Progenitor cell of endocrine pancreas (in vitro differentiated cells): ENCODE data around the gene METTL26. TPM values are rescaled to one million over a fixed set of nuclear protein-coding genes. Genes with fewer than 3 reads are reported as not detected.

Source experiments
- DNase-seq: peaks from one replicate; pipeline ENCODE4 v3.0.0; 2021; ENCODE audit warnings: low spot score; ENCODE audit not compliant: unreplicated experiment
- H3K27ac Mint-ChIP-seq: 2 replicates; pipeline ENCODE4 v1.8.0; 2021; ENCODE audit warnings: mild to moderate bottlenecking, moderate library complexity, mixed read lengths
- H3K27me3 Mint-ChIP-seq: 2 replicates; pipeline ENCODE4 v1.8.0; 2021; ENCODE audit warnings: mixed read lengths
- H3K36me3 Mint-ChIP-seq: 2 replicates; pipeline ENCODE4 v1.8.0; 2022; ENCODE audit warnings: mixed read lengths; ENCODE audit not compliant: insufficient read depth
- H3K4me1 Mint-ChIP-seq: 2 replicates; pipeline ENCODE4 v1.8.0; 2021; ENCODE audit warnings: low read depth, mixed read lengths
- H3K4me3 Mint-ChIP-seq: 2 replicates; pipeline ENCODE4 v1.8.0; 2021; ENCODE audit warnings: low read depth, mild to moderate bottlenecking, moderate library complexity, mixed read lengths
- H3K9me3 Mint-ChIP-seq: 2 replicates; pipeline ENCODE4 v1.8.0; 2021; ENCODE audit warnings: low read depth, mixed read lengths
- total RNA-seq: library from RNA; stranded (reverse); gene quantifications from 2 replicates; pipeline ENCODE4 v1.2.1, GENCODE V29; 2021
- TF ChIP-seq, protein P1 (sequence below): fragments of 200-600 bp; sonication (generic); IDR thresholded peaks from one replicate; pipeline ENCODE4 v1.5.0; 2021; ENCODE audit warnings: antibody characterized with exemption, mild to moderate bottlenecking; ENCODE audit not compliant: unreplicated experiment

Gene METTL26
- total RNA-seq, 1 donor from 2014 or later, result 64.0 TPM

DNA sequence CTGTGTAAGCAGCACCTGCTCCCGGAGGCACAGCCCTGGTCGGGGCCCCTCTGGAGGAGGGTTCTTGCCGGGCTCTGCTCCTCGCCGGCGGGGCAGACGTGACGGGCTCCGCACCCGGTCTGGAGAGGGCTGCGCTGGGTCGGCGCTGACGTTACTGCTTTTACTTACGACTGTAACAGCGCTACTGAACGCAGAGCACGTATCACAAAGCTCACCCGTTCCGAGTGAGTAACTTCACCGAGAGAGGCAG, 47.5 kb downstream of the METTL26 start:
- Mint-ChIP-seq H3K9me3 (no peaks in the 10 kb centered on the region), H3K27me3 (peaks cover 12% of the 10 kb centered on the region), H3K4me1 (peaks cover 20% of the 10 kb centered on the region), H3K4me3 (peak overlapping the region; percentile 93), H3K36me3 (peaks cover 3% of the 10 kb centered on the region), H3K27ac (peak overlapping the region; percentile 98)
- TF ChIP-seq, protein P1, sequence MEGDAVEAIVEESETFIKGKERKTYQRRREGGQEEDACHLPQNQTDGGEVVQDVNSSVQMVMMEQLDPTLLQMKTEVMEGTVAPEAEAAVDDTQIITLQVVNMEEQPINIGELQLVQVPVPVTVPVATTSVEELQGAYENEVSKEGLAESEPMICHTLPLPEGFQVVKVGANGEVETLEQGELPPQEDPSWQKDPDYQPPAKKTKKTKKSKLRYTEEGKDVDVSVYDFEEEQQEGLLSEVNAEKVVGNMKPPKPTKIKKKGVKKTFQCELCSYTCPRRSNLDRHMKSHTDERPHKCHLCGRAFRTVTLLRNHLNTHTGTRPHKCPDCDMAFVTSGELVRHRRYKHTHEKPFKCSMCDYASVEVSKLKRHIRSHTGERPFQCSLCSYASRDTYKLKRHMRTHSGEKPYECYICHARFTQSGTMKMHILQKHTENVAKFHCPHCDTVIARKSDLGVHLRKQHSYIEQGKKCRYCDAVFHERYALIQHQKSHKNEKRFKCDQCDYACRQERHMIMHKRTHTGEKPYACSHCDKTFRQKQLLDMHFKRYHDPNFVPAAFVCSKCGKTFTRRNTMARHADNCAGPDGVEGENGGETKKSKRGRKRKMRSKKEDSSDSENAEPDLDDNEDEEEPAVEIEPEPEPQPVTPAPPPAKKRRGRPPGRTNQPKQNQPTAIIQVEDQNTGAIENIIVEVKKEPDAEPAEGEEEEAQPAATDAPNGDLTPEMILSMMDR, result no peak
- peak; percentile 46 for DNase-seq

DNA sequence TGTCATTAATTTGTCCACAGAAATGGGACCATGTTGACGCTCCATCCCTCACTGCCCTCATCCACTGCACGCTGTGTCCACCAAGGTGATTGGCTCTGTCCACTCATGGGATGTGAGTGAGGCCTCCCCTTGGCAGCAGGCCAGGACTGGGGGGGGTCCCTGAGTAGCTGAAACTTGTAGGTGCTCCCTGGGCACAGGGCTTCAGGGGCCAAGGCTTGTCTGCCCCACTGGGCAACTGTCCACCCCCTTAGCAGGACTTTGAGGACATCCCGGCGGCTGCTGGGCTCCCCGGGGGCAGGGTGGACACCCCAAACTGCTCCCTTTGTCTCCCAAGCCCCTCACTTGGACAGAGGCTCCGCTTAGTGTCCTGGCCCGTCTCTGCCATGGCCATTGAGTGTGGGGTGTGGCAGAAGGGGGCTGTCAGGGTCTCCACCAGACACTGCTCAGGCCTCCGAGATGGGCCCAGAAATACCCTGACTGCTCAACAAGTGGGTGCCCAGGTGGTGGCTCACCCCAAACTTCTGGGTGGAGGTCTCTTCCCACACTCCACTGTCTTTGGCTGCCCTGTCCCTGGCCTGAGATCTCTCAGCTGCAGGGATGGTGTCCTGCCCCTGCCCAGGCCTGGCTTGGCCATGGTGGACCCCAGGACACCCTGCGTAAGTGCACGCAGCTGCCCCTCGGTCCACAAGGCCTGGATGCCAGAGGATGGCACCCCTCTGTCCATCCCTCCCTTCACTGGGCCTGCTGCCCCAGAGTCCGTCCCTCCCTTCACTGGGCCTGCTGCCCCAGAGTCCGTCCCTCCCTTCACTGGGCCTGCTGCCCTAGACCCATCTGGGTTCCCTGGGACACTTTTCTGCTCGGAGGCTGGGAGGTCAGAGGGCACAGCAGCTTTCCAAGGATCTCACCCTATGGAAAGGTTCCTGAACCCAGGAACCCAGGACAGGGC, 49.2 kb downstream of the METTL26 start:
- H3K27ac Mint-ChIP-seq, result peak overlapping the region; percentile 81
- TF ChIP-seq, protein P1, result no peak
- H3K9me3 Mint-ChIP-seq, result no peaks in the 10 kb centered on the region
- DNase-seq, result no peak
- H3K4me3 Mint-ChIP-seq, result peak overlapping the region; percentile 93
- no peaks in the 10 kb centered on the region for H3K36me3 Mint-ChIP-seq
- H3K27me3 Mint-ChIP-seq, result peaks cover 12% of the 10 kb centered on the region
- peaks cover 14% of the 10 kb centered on the region for H3K4me1 Mint-ChIP-seq

DNA sequence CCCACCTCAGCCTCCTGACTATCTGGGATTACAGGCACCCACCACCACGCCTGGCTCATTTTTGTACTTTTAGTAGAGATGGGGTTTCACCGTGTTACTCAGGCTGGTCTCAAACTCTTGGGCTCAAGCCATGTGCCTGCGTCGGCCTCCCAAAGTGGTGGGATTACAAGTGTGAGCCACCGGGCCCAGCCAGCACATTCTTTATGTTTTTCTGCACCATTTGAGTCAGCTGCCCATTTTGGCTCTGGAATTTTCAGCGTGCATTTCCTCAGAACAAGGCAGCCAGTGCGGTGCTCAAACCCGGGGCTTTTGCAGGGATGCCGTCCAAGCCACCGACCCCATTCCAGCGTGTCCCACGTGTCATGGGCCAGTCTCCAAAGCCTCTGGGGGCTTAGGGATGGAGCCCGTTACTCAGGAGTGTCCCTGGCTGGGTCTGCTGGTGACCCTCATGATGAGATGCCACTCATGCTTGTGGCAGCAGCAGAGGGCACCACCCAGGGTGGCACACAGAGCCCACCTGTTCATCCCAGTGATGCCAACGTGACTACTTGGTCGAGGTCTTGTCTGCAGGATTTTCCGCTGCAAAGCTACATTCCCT, 50.0 kb downstream of the METTL26 start:
- Mint-ChIP-seq H3K9me3 (no peaks in the 10 kb centered on the region), H3K27ac (peak overlapping the region; percentile 37), H3K36me3 (no peaks in the 10 kb centered on the region), H3K4me1 (peaks cover 12% of the 10 kb centered on the region), H3K4me3 (no peak overlapping the region), H3K27me3 (peaks cover 12% of the 10 kb centered on the region)
- DNase-seq, result no peak
- TF ChIP-seq, protein P1, result no peak

DNA sequence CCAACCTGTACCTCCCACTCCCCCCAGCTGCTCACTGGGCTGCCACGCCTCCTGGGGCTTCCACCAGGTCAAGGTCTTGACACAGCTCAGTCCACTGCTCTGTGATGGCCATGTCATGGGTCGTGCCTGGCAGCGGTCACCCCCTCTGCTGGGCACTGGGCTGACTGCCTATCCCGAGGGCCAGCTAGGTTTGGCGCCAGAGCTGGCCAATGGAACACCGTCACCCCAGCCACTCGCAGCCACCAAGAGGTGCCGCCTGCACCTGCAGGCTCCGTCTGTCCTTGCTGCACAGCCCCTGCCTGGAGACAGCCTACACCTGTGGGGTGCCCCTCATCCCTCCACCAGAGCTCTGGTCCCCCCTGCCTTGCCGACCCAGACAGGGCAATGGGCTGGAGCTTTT, 50.8 kb downstream of the METTL26 start:
- H3K9me3 Mint-ChIP-seq, result no peaks in the 10 kb centered on the region
- H3K27ac Mint-ChIP-seq, result no peak overlapping the region
- no peak overlapping the region for H3K4me3 Mint-ChIP-seq
- peaks cover 5% of the 10 kb centered on the region for H3K4me1 Mint-ChIP-seq
- DNase-seq, result no peak
- TF ChIP-seq, protein P1, result peak; percentile 14
- H3K27me3 Mint-ChIP-seq, result peaks cover 12% of the 10 kb centered on the region
- H3K36me3 Mint-ChIP-seq, result no peaks in the 10 kb centered on the region

Other genes starting within 250 kb of the METTL26 start
- gene NME4, start 239.1 kb downstream of the METTL26 start, total RNA-seq, result 151 and 154 TPM in 2 replicates
- 39.4 and 41.3 TPM in 2 replicates for gene DECR2, start 234.4 kb downstream of the METTL26 start, total RNA-seq
- 92.7 and 97.9 TPM in 2 replicates for gene RAB11FIP3, start 210.7 kb downstream of the METTL26 start, total RNA-seq
- 53.9 and 57.4 TPM in 2 replicates for gene CAPN15, start 108.6 kb downstream of the METTL26 start, total RNA-seq
- not detected in 2 replicates for gene PRR35, start 75.9 kb downstream of the METTL26 start, total RNA-seq
- 0.51 and 1.4 TPM in 2 replicates for gene NHLRC4, start 69.3 kb downstream of the METTL26 start, total RNA-seq
- gene PIGQ, start 66.3 kb downstream of the METTL26 start, total RNA-seq, result 109 TPM in 2 replicates
- 29.0 and 30.6 TPM in 2 replicates for gene RAB40C, start 46.2 kb downstream of the METTL26 start, total RNA-seq
- gene WFIKKN1, start 5.3 kb downstream of the METTL26 start, total RNA-seq, result 37.2 and 42.8 TPM in 2 replicates
- gene MCRIP2, start 5.5 kb upstream of the METTL26 start, total RNA-seq, result 26.3 and 31.4 TPM in 2 replicates
- 109 and 117 TPM in 2 replicates for gene WDR90, start 13.1 kb upstream of the METTL26 start, total RNA-seq
- gene RHOT2, start 31.8 kb upstream of the METTL26 start, total RNA-seq, result 153 and 167 TPM in 2 replicates
- gene RHBDL1, start 39.4 kb upstream of the METTL26 start, total RNA-seq, result 5.0 and 5.2 TPM in 2 replicates
- 76.8 and 87.1 TPM in 2 replicates for gene STUB1, start 44.1 kb upstream of the METTL26 start, total RNA-seq
- 52.2 and 55.1 TPM in 2 replicates for gene JMJD8, start 48.0 kb upstream of the METTL26 start, total RNA-seq
- gene WDR24, start 54.1 kb upstream of the METTL26 start, total RNA-seq, result 18.1 and 18.9 TPM in 2 replicates
- 4.3 TPM in 2 replicates for gene FBXL16, start 69.5 kb upstream of the METTL26 start, total RNA-seq
- 98.6 and 107 TPM in 2 replicates for gene METRN, start 78.8 kb upstream of the METTL26 start, total RNA-seq
- 44.2 and 44.9 TPM in 2 replicates for gene ANTKMT, start 84.8 kb upstream of the METTL26 start, total RNA-seq
- 2.5 and 3.2 TPM in 2 replicates for gene CCDC78, start 90.1 kb upstream of the METTL26 start, total RNA-seq
- 8.1 and 9.2 TPM in 2 replicates for gene HAGHL, start 90.8 kb upstream of the METTL26 start, total RNA-seq
- gene CIAO3, start 104.7 kb upstream of the METTL26 start, total RNA-seq, result 44.0 and 46.5 TPM in 2 replicates
- gene MSLN, start 124.4 kb upstream of the METTL26 start, total RNA-seq, result 0.50 TPM in 1 of 2 replicates, not detected in the other
- gene RPUSD1, start 152.1 kb upstream of the METTL26 start, total RNA-seq, result 23.5 and 26.8 TPM in 2 replicates
- 90.0 and 99.3 TPM in 2 replicates for gene CHTF18, start 152.3 kb upstream of the METTL26 start, total RNA-seq
- not detected in 2 replicates for gene GNG13, start 164.4 kb upstream of the METTL26 start, total RNA-seq